Epithelial cell of umbilical artery (primary cell): ENCODE results near the gene PCDHGA10. TPM values are rescaled to one million over a fixed set of nuclear protein-coding genes. Genes with fewer than 3 reads are reported as not detected.

Experiments
- total RNA-seq: library from RNA; depleted of rRNA; stranded (reverse); fragments of >200 nt; gene quantifications from 2 replicates; pipeline ENCODE4 v1.2.3, GENCODE V29; 2014

The PCDHGA10 gene
- total RNA-seq, 1 donor from 2014 or later, result 2.3 TPM

Other genes with a start within 250 kb of the PCDHGA10 start
- gene PCDHB7, start 240.3 kb upstream of the PCDHGA10 start, total RNA-seq, result under 0.01 TPM in 1 of 2 replicates, not detected in the other
- gene PCDHB8, start 235.2 kb upstream of the PCDHGA10 start, total RNA-seq, result under 0.01 and 0.15 TPM in 2 replicates
- gene PCDHB16, start 230.6 kb upstream of the PCDHGA10 start, total RNA-seq, result under 0.01 TPM in 2 replicates
- gene PCDHB9, start 225.8 kb upstream of the PCDHGA10 start, total RNA-seq, result 0.15 TPM in 1 of 2 replicates, not detected in the other
- 0.30 and 0.32 TPM in 2 replicates for gene PCDHB10, start 220.6 kb upstream of the PCDHGA10 start, total RNA-seq
- gene PCDHB11, start 213.4 kb upstream of the PCDHGA10 start, total RNA-seq, result under 0.01 and 0.15 TPM in 2 replicates
- gene PCDHB12, start 204.3 kb upstream of the PCDHGA10 start, total RNA-seq, result under 0.01 TPM in 1 of 2 replicates, not detected in the other
- 0.15 and 0.65 TPM in 2 replicates for gene PCDHB13, start 199.1 kb upstream of the PCDHGA10 start, total RNA-seq
- gene PCDHB14, start 189.6 kb upstream of the PCDHGA10 start, total RNA-seq, result 0.61 and 0.65 TPM in 2 replicates
- gene PCDHB15, start 167.6 kb upstream of the PCDHGA10 start, total RNA-seq, result 0.32 and 0.46 TPM in 2 replicates
- gene SLC25A2, start 108.9 kb upstream of the PCDHGA10 start, total RNA-seq, result 0.15 TPM in 1 of 2 replicates, not detected in the other
- 76.7 and 85.6 TPM in 2 replicates for gene TAF7, start 92.2 kb upstream of the PCDHGA10 start, total RNA-seq
- under 0.01 and 0.32 TPM in 2 replicates for gene PCDHGA1, start 82.5 kb upstream of the PCDHGA10 start, total RNA-seq
- gene PCDHGA2, start 74.2 kb upstream of the PCDHGA10 start, total RNA-seq, result 0.46 and 0.65 TPM in 2 replicates
- gene PCDHGA3, start 69.2 kb upstream of the PCDHGA10 start, total RNA-seq, result 0.15 and 0.32 TPM in 2 replicates
- under 0.01 and 0.65 TPM in 2 replicates for gene PCDHGB1, start 62.9 kb upstream of the PCDHGA10 start, total RNA-seq
- 1.7 and 1.9 TPM in 2 replicates for gene PCDHGA4, start 58.0 kb upstream of the PCDHGA10 start, total RNA-seq
- gene PCDHGB2, start 53.0 kb upstream of the PCDHGA10 start, total RNA-seq, result 0.46 and 0.65 TPM in 2 replicates
- 0.30 and 0.32 TPM in 2 replicates for gene PCDHGA5, start 48.8 kb upstream of the PCDHGA10 start, total RNA-seq
- 0.46 and 1.3 TPM in 2 replicates for gene PCDHGB3, start 42.7 kb upstream of the PCDHGA10 start, total RNA-seq
- gene PCDHGA6, start 39.1 kb upstream of the PCDHGA10 start, total RNA-seq, result 0.76 and 0.97 TPM in 2 replicates
- 0.65 and 0.91 TPM in 2 replicates for gene PCDHGA7, start 30.2 kb upstream of the PCDHGA10 start, total RNA-seq
- 4.9 and 10.1 TPM in 2 replicates for gene PCDHGB4, start 25.3 kb upstream of the PCDHGA10 start, total RNA-seq
- gene PCDHGA8, start 20.4 kb upstream of the PCDHGA10 start, total RNA-seq, result 0.46 and 0.97 TPM in 2 replicates
- gene PCDHGB5, start 15.0 kb upstream of the PCDHGA10 start, total RNA-seq, result 6.1 and 9.1 TPM in 2 replicates
- gene PCDHGA9, start 10.2 kb upstream of the PCDHGA10 start, total RNA-seq, result 0.76 and 0.97 TPM in 2 replicates
- gene PCDHGB6, start 5.0 kb upstream of the PCDHGA10 start, total RNA-seq, result 0.97 and 1.1 TPM in 2 replicates
- gene PCDHGB7, start 4.7 kb downstream of the PCDHGA10 start, total RNA-seq, result 2.9 and 3.3 TPM in 2 replicates
- gene PCDHGA11, start 8.1 kb downstream of the PCDHGA10 start, total RNA-seq, result 5.3 and 5.8 TPM in 2 replicates
- gene PCDHGA12, start 17.5 kb downstream of the PCDHGA10 start, total RNA-seq, result 5.2 and 5.9 TPM in 2 replicates
- gene PCDHGC3, start 63.0 kb downstream of the PCDHGA10 start, total RNA-seq, result 6.5 and 7.8 TPM in 2 replicates
- gene PCDHGC4, start 72.0 kb downstream of the PCDHGA10 start, total RNA-seq, result 0.32 and 0.46 TPM in 2 replicates
- 0.32 TPM in 1 of 2 replicates, not detected in the other for gene PCDHGC5, start 76.1 kb downstream of the PCDHGA10 start, total RNA-seq
- 23.7 and 36.1 TPM in 2 replicates for gene DIAPH1, start 206.0 kb downstream of the PCDHGA10 start, total RNA-seq
- gene HDAC3, start 223.9 kb downstream of the PCDHGA10 start, total RNA-seq, result 50.3 and 56.1 TPM in 2 replicates
- 3.9 and 4.3 TPM in 2 replicates for gene RELL2, start 224.0 kb downstream of the PCDHGA10 start, total RNA-seq
- 21.1 and 26.6 TPM in 2 replicates for gene FCHSD1, start 238.4 kb downstream of the PCDHGA10 start, total RNA-seq